Right lobe of liver (tissue), 6 donors: ENCODE measurements around the gene PCSK6. TPM values are rescaled to one million over a fixed set of nuclear protein-coding genes. Genes with fewer than 3 reads are reported as not detected.
A peak's percentile ranks its signal among the peaks of the same experiment; 100 is the strongest.

ENCODE experiments used
- ATAC-seq, 4 donors: fragments of 200-7000 bp; cut with Tn5 transposase; one replicate each; pipeline ENCODE4 v1.9.1; 2020; ENCODE audit warnings: mild to moderate bottlenecking in 4 of 4, moderate library complexity in 4 of 4
- DNase-seq, 3 donors: peaks; one replicate each; pipeline ENCODE4 v3.0.0-alpha.2; 2020
- H3K27ac ChIP-seq, 3 donors: fragments of 200-600 bp; one replicate each; pipeline ENCODE4 v1.8.0; 2022
- H3K27me3 ChIP-seq, 2 donors: fragments of 200-600 bp; one replicate each; pipeline ENCODE4 v1.8.0; 2022
- H3K36me3 ChIP-seq, 4 donors: fragments of 200-600 bp; sonication (generic) in 1 of 4; one replicate each; pipeline versions ENCODE4 v1.5.1 to v1.8.0; 2017 to 2022; ENCODE audit warnings: control low read depth in 1 of 4
- H3K4me1 ChIP-seq, 4 donors: fragments of 200-600 bp; sonication (generic) in 1 of 4; one replicate each; pipeline versions ENCODE4 v1.5.1 to v1.8.0; 2017 to 2022; ENCODE audit warnings: control low read depth in 1 of 4
- H3K4me3 ChIP-seq, 3 donors: fragments of 200-600 bp; one replicate each; pipeline ENCODE4 v1.8.0; 2022
- H3K9me3 ChIP-seq, 4 donors: fragments of 200-600 bp; sonication (generic) in 1 of 4; one replicate each; pipeline versions ENCODE4 v1.5.1 to v1.8.0; 2017 to 2022; ENCODE audit warnings: control low read depth in 1 of 4
- CTCF ChIP-seq, 4 donors: fragments of 200-600 bp in 3 of 4; fragments of 450-650 bp in 1 of 4; IDR thresholded peaks; one replicate each; pipeline versions ENCODE4 v1.5.1 to v1.8.0; 2016 to 2022; ENCODE audit warnings: antibody characterized with exemption in 4 of 4, mild to moderate bottlenecking in 2 of 4
- POLR2A ChIP-seq: fragments of 450-650 bp; IDR thresholded peaks from one replicate; pipeline ENCODE4 v1.6.1; 2017; ENCODE audit warnings: antibody characterized with exemption, mild to moderate bottlenecking
- WGBS: methylation state at CpG from one replicate; pipeline ENCODE4 v1.1.6; 2018; ENCODE audit warnings: low coverage, low lambda C conversion rate; ENCODE audit not compliant: insufficient coverage; ENCODE audit errors: missing lambda C conversion rate; 5-methylcytosine and 5-hydroxymethylcytosine counted together
- intact Hi-C, 2 donors: fragments of 100-400 bp; cut with DNase I; formaldehyde crosslinking; loops; one replicate each; pipeline versions ENCODE4 v1.11.2 to v1.14.1; 2022
- total RNA-seq, 6 experiments: library from RNA; depleted of rRNA in 2 of 6; stranded (reverse); fragments of >200 nt in 2 of 6; fragmentation: NEBNext Ultra II Directional in 3 of 6; extraction: Animal tissue kit (Norgen Biotek cat#: 25700) in 3 of 6; gene quantifications; one replicate each; pipeline versions ENCODE4 v1.1.0 to v1.2.4, GENCODE V29; 2016 to 2023
- donor health status: DM: no; HTN: yes; CAD: no.
- donor health status: DM: no; HTN: no; CAD: no.
- donor health status: DM: no; HTN: no; CAD: no.
- donor health status: DM: no; HTN: yes; CAD: no.
- donor health status: DM: no; HTN: yes; CAD: no.

Gene PCSK6
- total RNA-seq, 6 experiments from 2014 or later: 165 to 218 (median 207) TPM

GRCh38 chr15:101514318-101514717, 24.8 kb upstream of the PCSK6 start:
- H3K27me3 ChIP-seq: no peaks in the 10 kb centered on the region
- ATAC-seq (no peak), DNase-seq (no peak)
- peaks cover 0 to 16% (median 0%) of the 10 kb centered on the region in 4 donors for H3K9me3 ChIP-seq
- peaks cover 0 to 10% (median 0%) of the 10 kb centered on the region in 4 donors for H3K4me1 ChIP-seq
- no peak overlapping the region for H3K27ac ChIP-seq
- H3K36me3 ChIP-seq: no peaks in the 10 kb centered on the region
- WGBS: 91% methylated on average over 6 of the region's 7 CpGs
- TF ChIP-seq CTCF (IDR thresholded peaks at IDR 0.05) (no peak), POLR2A (no peak)
- intact Hi-C loops: no loop called here
- H3K4me3 ChIP-seq: no peak overlapping the region

GRCh38 chr15:101511717-101512116, 22.2 kb upstream of the PCSK6 start:
- TF ChIP-seq CTCF (IDR thresholded peaks at IDR 0.05) (no peak), POLR2A (no peak)
- H3K9me3 ChIP-seq: no peaks in the 10 kb centered on the region
- peaks cover 0 to 10% (median 0%) of the 10 kb centered on the region in 4 donors for H3K4me1 ChIP-seq
- H3K4me3 ChIP-seq: no peak overlapping the region
- H3K36me3 ChIP-seq: no peaks in the 10 kb centered on the region
- H3K27me3 ChIP-seq: no peaks in the 10 kb centered on the region
- no peak overlapping the region for H3K27ac ChIP-seq
- DNase-seq (no peak), ATAC-seq (no peak)
- intact Hi-C loops: no loop called here

- DNase-seq: no peak
- TF ChIP-seq POLR2A (no peak), CTCF (IDR thresholded peaks at IDR 0.05) (no peak)
- peak; percentile 57 to 86 (median 82) for ATAC-seq
- no peak overlapping the region for H3K4me3 ChIP-seq
- 54% methylated on average over 7 of the region's 8 CpGs for WGBS
- no peaks in the 10 kb centered on the region for H3K9me3 ChIP-seq
- peaks cover 0 to 10% (median 0%) of the 10 kb centered on the region in 4 donors for H3K4me1 ChIP-seq
- intact Hi-C loops: no loop called here
- H3K27ac ChIP-seq: no peak overlapping the region
- no peaks in the 10 kb centered on the region for H3K36me3 ChIP-seq
- no peaks in the 10 kb centered on the region for H3K27me3 ChIP-seq
These were observed 21.0 kb upstream of the PCSK6 start for GRCh38 chr15:101510212-101511197.

- no peak for DNase-seq
- Histone ChIP-seq H3K4me3 (no peak overlapping the region), H3K4me1 (peaks cover 0 to 10% (median 0%) of the 10 kb centered on the region in 4 donors), H3K36me3 (no peaks in the 10 kb centered on the region), H3K27ac (no peak overlapping the region), H3K27me3 (no peaks in the 10 kb centered on the region), H3K9me3 (no peaks in the 10 kb centered on the region)
- no peak for ATAC-seq
- intact Hi-C loops: no loop called here
- WGBS: 92% methylated on average over 6 of the region's 6 CpGs
- TF ChIP-seq CTCF (IDR thresholded peaks at IDR 0.05) (no peak), POLR2A (no peak)
These were observed 19.8 kb upstream of the PCSK6 start for GRCh38 chr15:101509279-101509678.
